A673 (cell line): Measurements from ENCODE around the gene SLC12A6. TPM values are rescaled to one million over a fixed set of nuclear protein-coding genes. Genes with fewer than 3 reads are reported as not detected.

Experiments used
- BruUV-seq: library from RNA; stranded (reverse); fragments of 400-500 nt; replicated peaks from 2 replicates; lab custom pipeline; 2021; lab: Mats Ljungman, UMichigan
- CTCF ChIA-PET: fragments of 300-600 bp; sonication (Branson Sonifier 250); formaldehyde crosslinking; loops from one replicate; lab custom pipeline; 2022; ENCODE audit warnings: antibody characterized with exemption; lab: Charles Lee
- POLR2A ChIA-PET: fragments of 300-600 bp; sonication (Branson Sonifier 250); formaldehyde crosslinking; loops from one replicate; lab custom pipeline; 2022; ENCODE audit warnings: antibody characterized with exemption; ENCODE audit not compliant: low non-redundant PET; lab: Charles Lee
- DNase-seq: peaks from one replicate; pipeline ENCODE4 v3.0.0-alpha.2; 2015; ENCODE audit warnings: low spot score
- H3K27ac ChIP-seq: fragments of 200-600 bp; sonication (generic); 2 replicates; pipeline ENCODE4 v1.5.1; 2016; ENCODE audit warnings: mixed run types, low read depth, mild to moderate bottlenecking, mixed read lengths, antibody characterized with exemption, low read length; ENCODE audit not compliant: poor library complexity, severe bottlenecking
- H3K27me3 ChIP-seq: fragments of 200-600 bp; sonication (generic); replicated peaks from 2 replicates; pipeline ENCODE4 v1.6.1; 2017; ENCODE audit warnings: mixed run types, low read depth, mild to moderate bottlenecking, mixed read lengths, antibody characterized with exemption, low read length; ENCODE audit not compliant: insufficient read depth, poor library complexity
- H3K36me3 ChIP-seq: fragments of 200-600 bp; sonication (generic); 2 replicates; pipeline ENCODE4 v1.6.1; 2016; ENCODE audit warnings: mixed run types, mild to moderate bottlenecking, mixed read lengths, antibody characterized with exemption, low read length; ENCODE audit not compliant: insufficient read depth, poor library complexity, severe bottlenecking
- H3K4me1 ChIP-seq: fragments of 200-600 bp; sonication (generic); 2 replicates; pipeline ENCODE4 v1.6.1; 2017; ENCODE audit warnings: mixed run types, mild to moderate bottlenecking, mixed read lengths, antibody characterized with exemption, low read length; ENCODE audit not compliant: insufficient read depth, poor library complexity, severe bottlenecking
- H3K4me3 ChIP-seq: fragments of 200-600 bp; sonication (generic); 2 replicates; pipeline ENCODE4 v1.5.1; 2016; ENCODE audit warnings: low read depth, mixed run types, mild to moderate bottlenecking, mixed read lengths, low read length; ENCODE audit not compliant: poor library complexity, severe bottlenecking
- H3K9me3 ChIP-seq: fragments of 200-600 bp; sonication (generic); 2 replicates; pipeline ENCODE4 v1.6.1; 2016; ENCODE audit warnings: mixed run types, low read depth, mild to moderate bottlenecking, mixed read lengths, antibody characterized with exemption, low read length; ENCODE audit not compliant: poor library complexity, severe bottlenecking
- EZH2 ChIP-seq: fragments of 200-600 bp; sonication (generic); IDR thresholded peaks from 2 replicates; pipeline ENCODE4 v1.6.1; 2017; ENCODE audit warnings: borderline replicate concordance, low read depth, mild to moderate bottlenecking, mixed read lengths, antibody characterized with exemption, low read length; ENCODE audit not compliant: poor library complexity, severe bottlenecking
- intact Hi-C: fragments of 100-400 bp; cut with micrococcal nuclease; formaldehyde crosslinking; loops from one replicate; pipeline ENCODE4 v1.10.0; 2022; ENCODE audit not compliant: unreplicated experiment
- total RNA-seq: library from RNA; stranded (reverse); gene quantifications from 2 replicates; pipeline ENCODE4 v1.2.3, GENCODE V29; 2021
- TF ChIP-seq, protein P1 (sequence below): fragments of 300-800, 200-600 bp; sonication (generic); conservative IDR thresholded peaks from 2 replicates; pipeline ENCODE4 v1.5.1; 2017; ENCODE audit warnings: low read depth, mild to moderate bottlenecking, antibody characterized with exemption, low read length, moderate library complexity, mixed read lengths

The SLC12A6 gene
- total RNA-seq, 1 experiment from 2014 or later, result 17.2 TPM

- ChIA-PET POLR2A (no interaction called here), CTCF (no interaction called here)
- Histone ChIP-seq H3K4me3 (no peak overlapping the region), H3K9me3 (no peaks in the 10 kb centered on the region), H3K36me3 (no peaks in the 10 kb centered on the region), H3K27ac (no peak overlapping the region), H3K4me1 (no peaks in the 10 kb centered on the region), H3K27me3 (no peaks in the 10 kb centered on the region)
- no peak for DNase-seq
- intact Hi-C loops, result no loop called here
- BruUV-seq, result no TSS peak
- TF ChIP-seq EZH2, result no peak
- TF ChIP-seq, protein P1, sequence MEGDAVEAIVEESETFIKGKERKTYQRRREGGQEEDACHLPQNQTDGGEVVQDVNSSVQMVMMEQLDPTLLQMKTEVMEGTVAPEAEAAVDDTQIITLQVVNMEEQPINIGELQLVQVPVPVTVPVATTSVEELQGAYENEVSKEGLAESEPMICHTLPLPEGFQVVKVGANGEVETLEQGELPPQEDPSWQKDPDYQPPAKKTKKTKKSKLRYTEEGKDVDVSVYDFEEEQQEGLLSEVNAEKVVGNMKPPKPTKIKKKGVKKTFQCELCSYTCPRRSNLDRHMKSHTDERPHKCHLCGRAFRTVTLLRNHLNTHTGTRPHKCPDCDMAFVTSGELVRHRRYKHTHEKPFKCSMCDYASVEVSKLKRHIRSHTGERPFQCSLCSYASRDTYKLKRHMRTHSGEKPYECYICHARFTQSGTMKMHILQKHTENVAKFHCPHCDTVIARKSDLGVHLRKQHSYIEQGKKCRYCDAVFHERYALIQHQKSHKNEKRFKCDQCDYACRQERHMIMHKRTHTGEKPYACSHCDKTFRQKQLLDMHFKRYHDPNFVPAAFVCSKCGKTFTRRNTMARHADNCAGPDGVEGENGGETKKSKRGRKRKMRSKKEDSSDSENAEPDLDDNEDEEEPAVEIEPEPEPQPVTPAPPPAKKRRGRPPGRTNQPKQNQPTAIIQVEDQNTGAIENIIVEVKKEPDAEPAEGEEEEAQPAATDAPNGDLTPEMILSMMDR, result no peak
Measured at GRCh38 chr15:34280193-34280592, 57.4 kb downstream of the SLC12A6 start.

GRCh38 chr15:34279368-34279767, 58.2 kb downstream of the SLC12A6 start:
- POLR2A ChIA-PET, result no interaction called here
- no peaks in the 10 kb centered on the region for H3K9me3 ChIP-seq
- CTCF ChIA-PET, result interaction anchor here (0.7 kb wide), 1 partner anchor 36 kb away, joined by 7 read pairs; no protein-coding TSS in a partner anchor
- H3K27me3 ChIP-seq, result no peaks in the 10 kb centered on the region
- H3K27ac ChIP-seq, result no peak overlapping the region
- TF ChIP-seq, protein P1, result no peak
- TF ChIP-seq EZH2, result no peak
- intact Hi-C loops, result no loop called here
- no peaks in the 10 kb centered on the region for H3K4me1 ChIP-seq
- BruUV-seq, result no TSS peak
- DNase-seq, result no peak
- H3K4me3 ChIP-seq, result no peak overlapping the region
- no peaks in the 10 kb centered on the region for H3K36me3 ChIP-seq

DNA sequence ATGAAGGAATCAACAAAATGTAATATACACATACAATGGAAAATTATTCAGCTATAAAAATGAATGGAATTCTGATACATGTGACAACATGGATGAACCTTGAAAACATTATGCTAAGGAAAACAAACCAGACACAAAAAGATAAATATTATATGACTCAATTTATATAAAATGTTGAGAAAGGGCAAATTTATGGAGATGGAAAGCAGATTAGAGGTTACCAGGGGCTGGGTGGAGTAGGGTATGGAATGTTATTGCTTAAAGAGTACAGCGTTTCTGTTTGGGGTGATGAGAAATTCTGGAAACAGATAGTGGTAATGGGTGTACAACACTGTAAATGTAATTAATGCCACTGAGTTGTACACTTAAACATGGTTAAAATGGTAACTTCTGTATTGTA, 61.9 kb downstream of the SLC12A6 start:
- POLR2A ChIA-PET, result interaction anchor here (0.7 kb wide), 1 partner anchor 39 kb away, joined by 4 read pairs; no protein-coding TSS in a partner anchor
- Histone ChIP-seq H3K27me3 (no peaks in the 10 kb centered on the region), H3K27ac (no peak overlapping the region), H3K9me3 (no peaks in the 10 kb centered on the region), H3K4me3 (no peak overlapping the region), H3K36me3 (no peaks in the 10 kb centered on the region), H3K4me1 (no peaks in the 10 kb centered on the region)
- DNase-seq, result no peak
- no TSS peak for BruUV-seq
- TF ChIP-seq, protein P1, result no peak
- no peak for TF ChIP-seq EZH2
- CTCF ChIA-PET, result no interaction called here
- intact Hi-C loops, result no loop called here
